Spleen (tissue), 11 donors: ENCODE results near the gene CNOT11. TPM values are rescaled to one million over a fixed set of nuclear protein-coding genes. Genes with fewer than 3 reads are reported as not detected.

ENCODE experiments used
- DNase-seq: peaks from one replicate; pipeline ENCODE4 v3.0.0-alpha.2; 2020
- H3K27ac ChIP-seq, 8 donors: fragments of 200-600 bp; sonication (generic) in 7 of 8; 1 replicate in 4 of 8; 2 replicates in 4 of 8; pipeline versions ENCODE4 v1.5.0 to v1.8.0; 2016 to 2021; ENCODE audit warnings: inconsistent platforms in 4 of 8, mild to moderate bottlenecking in 4 of 8, moderate library complexity in 1 of 8
- H3K27me3 ChIP-seq, 7 donors: fragments of 200-600 bp; sonication (generic) in 6 of 7; replicated peaks in 1 of 7; 1 replicate in 4 of 7; 2 replicates in 3 of 7; pipeline versions ENCODE4 v1.5.0 to v1.8.0; 2016 to 2021; ENCODE audit warnings: inconsistent platforms in 3 of 7, mild to moderate bottlenecking in 1 of 7
- H3K36me3 ChIP-seq, 6 donors: fragments of 200-600 bp; sonication (generic) in 5 of 6; 1 replicate in 4 of 6; 2 replicates in 2 of 6; pipeline versions ENCODE4 v1.5.0 to v1.8.0; 2016 to 2021; ENCODE audit warnings: inconsistent platforms in 2 of 6
- H3K4me1 ChIP-seq, 6 donors: fragments of 200-600 bp; sonication (generic) in 5 of 6; 1 replicate in 3 of 6; 2 replicates in 3 of 6; pipeline versions ENCODE4 v1.5.0 to v1.8.0; 2016 to 2021; ENCODE audit warnings: inconsistent platforms in 3 of 6
- H3K4me3 ChIP-seq, 8 donors: fragments of 200-600 bp; sonication (generic) in 7 of 8; 1 replicate in 4 of 8; 2 replicates in 4 of 8; pipeline versions ENCODE4 v1.5.0 to v1.8.0; 2016 to 2021; ENCODE audit warnings: inconsistent platforms in 4 of 8, mild to moderate bottlenecking in 4 of 8, moderate library complexity in 2 of 8
- H3K9me3 ChIP-seq, 8 donors: fragments of 200-600 bp; sonication (generic) in 7 of 8; 1 replicate in 4 of 8; 2 replicates in 4 of 8; pipeline versions ENCODE4 v1.5.0 to v1.8.0; 2016 to 2021; ENCODE audit warnings: inconsistent platforms in 4 of 8
- POLR2A ChIP-seq, 3 donors: fragments of 450-650 bp; IDR thresholded peaks; one replicate each; pipeline ENCODE4 v1.5.1; 2017; ENCODE audit warnings: antibody characterized with exemption in 3 of 3, mild to moderate bottlenecking in 1 of 3
- POLR2AphosphoS5 ChIP-seq, 3 donors: sonication (generic); formaldehyde crosslinking; IDR thresholded peaks; one replicate each; pipeline ENCODE4 v1.5.1; 2017; ENCODE audit warnings: antibody characterized with exemption in 3 of 3
- WGBS, 5 donors: extraction: QIAGEN DNeasy Blood & Tissue Kit in 3 of 5; methylation state at CpG; one replicate each; pipeline versions ENCODE4 v1.1.5 to v1.1.7; 2013 to 2018; 5-methylcytosine and 5-hydroxymethylcytosine counted together
- intact Hi-C: fragments of 100-400 bp; cut with DNase I; formaldehyde crosslinking; loops from one replicate; pipeline ENCODE4 v1.15.0; 2023; ENCODE audit warnings: low total_unique reads
- polyA plus RNA-seq, 3 donors: library from polyadenylated mRNA; stranded (reverse); fragments of 200-250 nt; gene quantifications; one replicate each; pipeline ENCODE4 v1.2.1, GENCODE V29; 2013
- total RNA-seq, 7 donors: library from RNA; depleted of rRNA in 3 of 7; stranded (reverse); fragments of >200 nt in 3 of 7; fragmentation: NEBNext Ultra II Directional in 4 of 7; extraction: Animal tissue kit (Norgen Biotek cat#: 25700) in 4 of 7; gene quantifications; one replicate each; pipeline versions ENCODE4 v1.1.0 to v1.2.1, GENCODE V29; 2016 to 2021
- TF ChIP-seq, protein P1 (sequence below), 11 experiments: fragments of 200-600 bp in 7 of 11; fragments of 450-650 bp in 4 of 11; sonication (generic) in 4 of 11; IDR thresholded peaks in 8 of 11; conservative IDR thresholded peaks in 3 of 11; 1 replicate in 7 of 11; 2 replicates in 4 of 11; pipeline versions ENCODE4 v1.4.0 to v1.8.0; 2016 to 2021; ENCODE audit warnings: antibody characterized with exemption in 11 of 11, inconsistent platforms in 4 of 11, mild to moderate bottlenecking in 1 of 11
- donor health status: healthy with polysubstance abuse.
- donor health status: DM: no; HTN: no; CAD: no; lungs with moderate emphysema.
- donor health status: DM: no; HTN: no; CAD: no.
- donor health status: Bipolar disorder and iron deficiency.
- donor health status: healthy.
- donor health status: DM: no; HTN: no; CAD: no.
- donor health status: DM: yes; HTN: yes; CAD: no.

The CNOT11 gene
- total and polyA plus RNA-seq, 10 donors = 17.9 to 36.4 (median 33.1) TPM

DNA sequence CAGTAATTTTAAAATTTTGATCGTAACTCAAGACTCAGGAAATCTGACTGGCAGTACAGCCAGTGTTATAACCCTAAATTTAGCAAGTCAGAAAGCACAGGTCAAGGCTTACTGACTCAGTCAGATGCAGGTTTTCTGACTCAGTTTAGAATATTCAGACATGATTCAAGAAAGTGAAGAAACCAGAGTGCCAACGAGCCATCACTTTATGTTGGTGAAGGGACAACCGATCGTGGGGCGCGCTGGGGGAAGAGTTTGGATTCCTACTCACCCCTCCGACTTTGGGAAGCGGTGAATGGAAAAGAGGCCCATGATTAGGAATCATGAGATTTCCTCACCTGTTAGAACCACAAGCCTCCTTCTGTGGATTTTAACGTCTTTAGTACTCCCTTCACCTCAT lies 54.8 kb downstream of the CNOT11 start:
- Histone ChIP-seq H3K36me3 (peaks cover 0 to 38% (median 3%) of the 10 kb centered on the region in 6 donors), H3K27ac (peak overlapping the region; percentile 96 to 100 (median 98)), H3K4me1 (peaks cover 34 to 91% (median 75%) of the 10 kb centered on the region in 6 donors), H3K27me3 (no peaks in the 10 kb centered on the region), H3K4me3 (peak overlapping the region; percentile 69 to 87 (median 78)), H3K9me3 (no peaks in the 10 kb centered on the region)
- TF ChIP-seq, protein P1, sequence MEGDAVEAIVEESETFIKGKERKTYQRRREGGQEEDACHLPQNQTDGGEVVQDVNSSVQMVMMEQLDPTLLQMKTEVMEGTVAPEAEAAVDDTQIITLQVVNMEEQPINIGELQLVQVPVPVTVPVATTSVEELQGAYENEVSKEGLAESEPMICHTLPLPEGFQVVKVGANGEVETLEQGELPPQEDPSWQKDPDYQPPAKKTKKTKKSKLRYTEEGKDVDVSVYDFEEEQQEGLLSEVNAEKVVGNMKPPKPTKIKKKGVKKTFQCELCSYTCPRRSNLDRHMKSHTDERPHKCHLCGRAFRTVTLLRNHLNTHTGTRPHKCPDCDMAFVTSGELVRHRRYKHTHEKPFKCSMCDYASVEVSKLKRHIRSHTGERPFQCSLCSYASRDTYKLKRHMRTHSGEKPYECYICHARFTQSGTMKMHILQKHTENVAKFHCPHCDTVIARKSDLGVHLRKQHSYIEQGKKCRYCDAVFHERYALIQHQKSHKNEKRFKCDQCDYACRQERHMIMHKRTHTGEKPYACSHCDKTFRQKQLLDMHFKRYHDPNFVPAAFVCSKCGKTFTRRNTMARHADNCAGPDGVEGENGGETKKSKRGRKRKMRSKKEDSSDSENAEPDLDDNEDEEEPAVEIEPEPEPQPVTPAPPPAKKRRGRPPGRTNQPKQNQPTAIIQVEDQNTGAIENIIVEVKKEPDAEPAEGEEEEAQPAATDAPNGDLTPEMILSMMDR (IDR thresholded peaks at IDR 0.05 in 8 of 11, conservative IDR thresholded peaks at IDR 0.05 in 3 of 11) = no peak
- TF ChIP-seq POLR2AphosphoS5 (IDR thresholded peaks at IDR 0.05) = no peak
- no peak for TF ChIP-seq POLR2A (IDR thresholded peaks at IDR 0.05)
- intact Hi-C loops = loop anchor here (10.0 kb wide), 1 partner anchor 53 kb away; the partner anchor contains the start of gene CNOT11
- DNase-seq = no peak
- 22 to 48% (median 32%) methylated on average over 9 of the region's 9 CpGs for WGBS, 5 donors

DNA sequence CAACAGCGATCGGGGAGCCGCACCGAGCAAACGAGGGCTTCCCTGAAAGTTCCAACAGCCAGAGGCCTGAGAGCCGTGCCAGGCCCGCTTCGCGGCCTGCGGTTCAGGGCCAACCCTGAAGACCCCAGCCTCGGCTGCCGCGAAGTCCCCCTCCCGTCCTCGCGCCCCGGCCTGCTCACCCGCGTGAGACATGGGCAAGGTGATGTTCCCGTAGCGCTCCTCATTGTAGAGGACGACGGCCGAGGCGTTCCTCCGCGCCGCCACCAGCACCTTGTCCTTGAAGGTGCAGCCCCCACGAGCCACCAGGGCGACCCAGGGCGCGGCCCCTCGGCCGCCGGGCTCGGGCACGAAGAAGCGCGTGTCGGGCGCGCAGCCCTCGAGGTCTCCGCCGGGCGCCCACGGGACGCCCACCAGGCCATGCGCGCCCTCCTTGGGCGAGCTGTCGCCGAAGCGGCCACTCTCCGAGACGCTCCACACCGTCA lies 55.3 kb downstream of the CNOT11 start:
- H3K36me3 ChIP-seq = peaks cover 0 to 33% (median 3%) of the 10 kb centered on the region in 6 donors
- H3K4me1 ChIP-seq = peaks cover 30 to 91% (median 71%) of the 10 kb centered on the region in 6 donors
- TF ChIP-seq POLR2AphosphoS5 (IDR thresholded peaks at IDR 0.05) (no peak), POLR2A (IDR thresholded peaks at IDR 0.05) (no peak)
- TF ChIP-seq, protein P1 (IDR thresholded peaks at IDR 0.05 in 8 of 11, conservative IDR thresholded peaks at IDR 0.05 in 3 of 11) = no peak
- 0 to 2% (median 1%) methylated on average over 21 to 57 of the region's 57 CpGs for WGBS, 5 donors
- H3K27ac ChIP-seq = peak overlapping the region; percentile 96 to 100 (median 98)
- intact Hi-C loops = loop anchor here (10.0 kb wide), 1 partner anchor 53 kb away; the partner anchor contains the start of gene CNOT11
- peak; percentile 92 for DNase-seq
- H3K9me3 ChIP-seq = no peaks in the 10 kb centered on the region
- no peaks in the 10 kb centered on the region for H3K27me3 ChIP-seq
- peak overlapping the region; percentile 69 to 87 (median 78) for H3K4me3 ChIP-seq

DNA sequence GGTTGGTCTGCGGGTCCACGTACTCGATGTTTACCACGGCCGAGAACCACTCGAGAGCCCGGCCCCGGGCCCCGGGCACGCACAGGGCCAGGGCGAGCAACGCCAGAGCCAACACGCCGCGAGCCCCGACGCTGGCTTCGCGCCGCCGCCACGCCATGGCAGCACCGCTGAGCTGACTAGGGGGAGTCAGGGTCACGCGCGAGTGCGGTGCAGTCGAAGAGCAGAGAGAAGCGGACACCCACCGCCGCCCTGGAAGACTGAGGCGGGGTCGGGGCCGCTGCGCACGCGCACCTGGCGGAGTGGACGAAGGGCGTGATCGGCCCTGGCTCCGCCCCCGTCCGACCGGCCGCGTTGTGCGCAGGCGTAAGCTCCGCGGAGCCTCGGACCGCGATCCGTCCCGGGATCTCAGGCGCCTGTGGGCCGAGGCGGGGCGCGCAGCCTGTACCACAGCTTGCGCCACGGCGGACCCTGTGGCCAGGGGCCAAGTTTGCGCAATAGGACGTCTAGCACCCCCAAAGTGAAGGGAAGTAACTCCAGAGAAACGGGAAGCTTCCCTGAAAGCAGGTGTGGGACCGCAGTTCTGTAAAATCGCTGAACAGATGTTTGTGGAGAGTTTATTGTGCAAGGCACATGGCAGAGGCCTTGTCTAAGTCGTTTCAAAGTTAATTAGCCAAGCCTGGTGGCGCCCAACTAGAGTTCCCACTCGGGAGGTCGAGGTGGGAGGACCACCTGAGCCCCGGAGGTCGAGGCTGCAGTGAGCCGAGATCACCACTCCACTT lies 55.9 kb downstream of the CNOT11 start, which contains the start of gene RNF149:
RNF149 (minus strand) TSS at position 270 of the 779 bp plus-strand sequence; CDS start at position 157, 113 bp downstream.
- Histone ChIP-seq H3K9me3 (no peaks in the 10 kb centered on the region), H3K4me3 (peak within 1 kb of the TSS; percentile 69 to 87 (median 78)), H3K4me1 (peaks cover 23 to 85% (median 65%) of the 10 kb centered on the region in 6 donors), H3K36me3 (peaks cover 0 to 27% (median 3%) of the 10 kb centered on the region in 6 donors), H3K27ac (peak within 1 kb of the TSS; percentile 96 to 100 (median 98)), H3K27me3 (no peaks in the 10 kb centered on the region)
- DNase-seq = peak; percentile 99
- WGBS, 5 donors = 1 to 3% (median 1%) methylated on average over 36 to 76 of the region's 76 CpGs
- TF ChIP-seq, protein P1 (IDR thresholded peaks at IDR 0.05 in 8 of 11, conservative IDR thresholded peaks at IDR 0.05 in 3 of 11) = peak in 8 of 11 experiments; percentile 3 to 76 (median 46)
- TF ChIP-seq POLR2A (IDR thresholded peaks at IDR 0.05) (peak; percentile 68 to 95 (median 77)), POLR2AphosphoS5 (IDR thresholded peaks at IDR 0.05) (peak; percentile 99 to 100 (median 100))
- intact Hi-C loops = loop anchor here (10.0 kb wide), 1 partner anchor 54 kb away; the partner anchor contains the start of gene CNOT11
